DMS79 treated with DMSO at 0.1 percent for 48 hours (cell line): ENCODE results near the gene CSNK1G1.
A peak's percentile ranks its signal among the peaks of the same experiment; 100 is the strongest.
"Not testable (repeated sequence)": the region's sequence is repeated elsewhere in the genome, so short reads cannot be mapped to it uniquely, and the experiment has no call there.

Source experiments
- DNase-seq: peaks from one replicate; lab custom pipeline; 2025; lab: John Stamatoyannopoulos, UW

Gene CSNK1G1

DNA sequence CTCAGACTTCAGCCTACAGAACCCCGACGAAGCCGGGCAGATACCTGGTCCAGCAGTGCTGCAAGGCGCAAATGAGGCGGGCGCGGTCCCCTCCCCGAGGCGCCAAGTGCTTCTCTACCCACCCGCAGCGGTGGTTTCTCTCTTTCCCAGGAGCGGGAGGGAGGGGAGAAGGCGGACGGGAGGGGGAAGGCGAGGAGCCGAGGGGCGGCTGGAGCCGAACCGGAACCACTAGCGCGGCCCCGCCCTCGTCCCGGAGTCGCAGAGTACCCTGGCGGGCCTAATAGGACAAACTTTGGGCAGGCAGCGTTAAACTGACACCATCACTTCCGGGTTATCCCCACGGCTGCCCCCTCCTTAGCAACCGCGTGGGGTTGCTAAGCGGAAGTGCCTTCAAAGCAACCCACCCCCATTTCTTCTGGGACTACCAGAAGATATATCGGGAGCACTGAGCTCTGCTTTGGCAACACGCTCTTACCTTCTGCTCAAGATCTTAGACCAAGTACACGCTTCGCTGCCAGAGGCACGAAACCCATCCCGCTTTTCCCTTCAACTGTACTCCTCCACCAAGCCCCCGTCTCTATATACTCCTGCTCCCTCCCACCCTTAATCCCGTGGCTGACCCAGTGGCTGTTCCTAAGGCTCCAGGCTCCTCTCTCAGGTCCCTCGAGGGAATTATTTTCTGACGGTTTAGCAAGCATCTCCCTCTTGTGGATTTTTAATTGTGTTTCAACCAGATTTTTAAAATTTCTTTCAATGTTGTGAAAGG is at the start of gene CSNK1G1:
Gene CSNK1G1 (minus strand): TSS at position 230 of the 766 bp plus-strand sequence. CDS start 55,674 bp downstream, outside the sequence.
- DNase-seq = peak; percentile 70

DNA sequence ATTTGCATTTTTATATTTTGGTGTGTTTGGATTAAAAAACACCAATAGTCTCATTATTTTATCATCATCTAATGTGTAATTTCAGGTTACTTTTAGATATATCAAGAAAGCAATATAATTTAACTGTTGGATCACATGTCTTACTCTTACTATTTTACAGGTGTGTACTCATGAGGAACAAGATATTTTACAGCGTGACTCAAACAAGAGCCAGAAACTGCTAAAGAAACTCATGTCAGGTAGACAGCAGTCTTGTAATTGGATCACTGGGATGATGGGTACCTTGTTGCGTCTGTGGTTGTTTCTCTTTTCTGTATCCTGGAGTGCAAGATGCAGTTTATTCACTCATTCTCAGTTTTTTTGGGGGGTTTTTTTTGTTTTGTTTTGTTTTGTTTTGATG is 44.6 kb upstream of the CSNK1G1 start:
- DNase-seq = no peak

DNA sequence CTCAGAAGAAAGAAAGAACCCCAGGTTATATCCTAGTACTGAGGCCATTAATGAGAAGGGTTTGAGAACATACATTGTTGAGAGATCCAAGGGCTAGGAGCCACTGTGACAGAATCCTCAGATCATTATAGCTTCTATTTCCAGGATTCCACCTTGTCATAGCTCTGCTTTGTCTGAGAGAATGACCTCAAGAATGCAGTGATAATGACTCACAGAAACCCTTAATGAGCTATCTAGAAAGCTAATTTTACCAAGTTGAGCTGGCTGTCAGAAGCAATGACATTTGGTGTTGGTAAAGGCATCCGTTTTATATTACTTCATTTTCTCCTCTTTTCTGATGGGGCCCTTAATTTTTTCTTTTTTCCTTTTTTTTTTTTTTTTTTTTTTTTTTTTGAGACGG is 42.6 kb upstream of the CSNK1G1 start:
- no peak for DNase-seq

DNA sequence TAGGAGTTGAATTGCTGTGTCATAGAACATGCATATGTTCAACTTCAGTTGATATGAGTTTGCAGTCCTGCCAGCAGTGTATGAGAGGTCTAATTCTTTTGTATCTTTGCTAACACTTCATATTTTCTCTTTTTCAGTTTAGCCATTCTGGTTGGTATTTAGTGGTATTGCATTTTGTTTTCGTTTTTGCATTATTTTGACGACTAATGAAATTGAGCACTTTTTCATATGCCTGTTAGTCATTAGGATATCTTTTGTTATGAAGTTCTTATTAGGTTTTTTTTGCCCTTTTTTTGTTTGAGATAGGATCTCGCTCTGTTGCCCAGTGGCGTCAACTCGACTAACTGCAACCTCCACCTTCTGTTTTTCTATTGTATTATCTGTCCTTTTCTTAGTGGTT is 40.8 kb upstream of the CSNK1G1 start:
- DNase-seq = no peak

DNA sequence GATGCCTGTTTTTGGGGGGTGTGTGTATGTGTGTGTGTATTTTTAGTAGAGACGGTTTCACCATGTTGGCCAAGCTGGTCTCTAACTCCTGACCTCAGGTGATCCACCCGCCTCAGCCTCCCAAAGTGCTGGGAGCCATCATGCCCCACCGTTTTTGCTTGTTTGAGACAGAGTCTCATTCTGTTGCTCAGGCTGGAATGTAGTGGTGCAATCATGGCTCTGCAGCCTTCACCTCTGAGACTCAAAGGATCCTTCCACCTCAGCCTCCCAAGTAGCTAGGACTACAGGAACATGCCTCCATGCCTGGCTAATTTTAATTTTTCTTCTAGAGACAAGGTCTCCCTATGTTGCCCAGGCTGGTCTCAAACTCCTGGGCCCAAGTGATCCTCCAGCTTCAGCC is 36.5 kb upstream of the CSNK1G1 start:
- DNase-seq = not testable (repeated sequence)

DNA sequence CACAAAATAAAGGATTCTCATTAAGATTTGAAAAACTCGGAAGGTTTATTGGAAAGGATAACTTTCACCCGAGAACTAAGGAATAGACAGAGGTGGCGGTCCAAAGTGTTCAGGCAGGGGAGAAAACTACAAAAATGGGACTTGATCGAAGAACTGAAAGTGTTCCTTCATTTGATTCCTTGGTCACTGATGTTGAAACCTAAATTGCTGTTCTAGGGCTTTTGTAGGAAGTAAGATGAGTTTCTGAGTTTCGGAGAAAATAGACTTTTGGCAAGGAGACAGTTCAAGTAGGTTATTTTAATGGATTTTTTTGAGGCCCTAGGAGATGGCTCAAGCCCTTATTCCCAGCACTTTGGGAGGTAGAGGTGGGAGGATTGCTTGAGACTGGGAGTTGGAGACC is 33.1 kb upstream of the CSNK1G1 start:
- no peak for DNase-seq

DNA sequence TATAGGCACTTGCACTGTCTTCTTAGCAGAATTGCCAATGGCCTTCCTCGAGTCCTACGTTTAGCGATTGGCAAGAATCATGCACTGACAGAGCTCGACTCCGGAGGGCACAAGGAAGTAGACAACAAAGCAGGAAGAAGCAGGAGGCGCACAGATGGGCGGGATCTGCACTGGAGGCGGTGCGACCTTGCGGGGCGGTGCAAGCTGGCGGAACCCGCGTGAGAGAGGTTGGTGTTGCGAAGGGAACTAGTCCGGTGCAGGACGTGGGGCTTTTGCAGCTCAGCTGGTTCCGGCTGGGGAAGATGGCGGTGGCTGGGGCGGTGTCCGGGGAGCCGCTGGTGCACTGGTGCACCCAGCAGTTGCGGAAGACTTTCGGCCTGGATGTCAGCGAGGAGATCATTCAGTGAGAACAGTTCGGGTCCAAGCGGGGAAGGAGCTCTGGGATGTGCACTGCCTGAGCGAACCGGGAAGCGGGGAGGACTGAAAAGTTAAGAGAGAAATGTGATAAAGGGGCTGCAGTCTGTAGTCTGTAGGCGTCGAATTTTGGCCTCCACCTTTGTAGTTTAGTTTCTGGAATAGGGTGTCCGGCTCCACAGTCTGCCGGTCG is 31.7 kb upstream of the CSNK1G1 start, which contains the start of gene TRIP4:
Gene TRIP4 (plus strand): TSS at position 275 of the 607 bp plus-strand sequence. CDS start 28 bp downstream, at position 303.
- peak; percentile 84 for DNase-seq

DNA sequence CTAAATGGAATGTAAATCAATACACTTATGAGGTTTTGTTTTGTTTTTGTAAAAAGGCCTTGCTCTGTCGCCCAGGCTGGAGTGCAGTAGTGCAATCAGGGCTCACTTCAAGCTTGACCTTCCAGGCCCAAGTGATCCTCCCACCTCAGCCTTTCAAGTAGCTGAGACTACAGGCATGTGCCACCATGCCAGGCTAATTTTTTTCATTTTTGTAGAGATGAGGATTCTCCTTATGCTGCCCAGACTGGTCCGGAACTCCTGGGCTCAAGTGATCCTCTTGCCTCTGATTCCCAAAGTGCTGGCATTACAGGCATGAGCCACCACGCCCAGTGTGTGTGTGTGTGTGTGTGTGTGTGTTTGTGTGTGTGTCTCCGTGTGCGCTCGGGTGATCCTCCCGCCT is 30.3 kb upstream of the CSNK1G1 start:
- DNase-seq = no peak

DNA sequence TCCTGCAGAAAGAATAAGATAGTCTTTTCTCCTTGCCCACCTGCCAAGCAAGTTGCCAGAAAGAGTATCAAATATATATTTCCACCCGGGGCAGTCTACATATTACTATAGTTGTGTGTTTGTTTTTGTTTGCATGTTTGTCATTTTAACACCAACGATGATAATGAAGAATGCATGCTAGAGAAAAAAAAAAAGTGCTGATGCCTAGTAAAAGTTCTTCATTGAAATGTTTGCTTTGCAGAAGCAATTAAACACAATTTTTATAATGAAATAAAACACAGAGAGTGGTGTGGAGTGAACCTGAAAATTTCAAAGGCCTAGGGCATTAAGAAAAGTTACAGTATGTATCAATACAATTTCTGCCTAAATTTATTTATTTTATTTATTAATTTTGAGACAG is 27.8 kb upstream of the CSNK1G1 start:
- DNase-seq = no peak

DNA sequence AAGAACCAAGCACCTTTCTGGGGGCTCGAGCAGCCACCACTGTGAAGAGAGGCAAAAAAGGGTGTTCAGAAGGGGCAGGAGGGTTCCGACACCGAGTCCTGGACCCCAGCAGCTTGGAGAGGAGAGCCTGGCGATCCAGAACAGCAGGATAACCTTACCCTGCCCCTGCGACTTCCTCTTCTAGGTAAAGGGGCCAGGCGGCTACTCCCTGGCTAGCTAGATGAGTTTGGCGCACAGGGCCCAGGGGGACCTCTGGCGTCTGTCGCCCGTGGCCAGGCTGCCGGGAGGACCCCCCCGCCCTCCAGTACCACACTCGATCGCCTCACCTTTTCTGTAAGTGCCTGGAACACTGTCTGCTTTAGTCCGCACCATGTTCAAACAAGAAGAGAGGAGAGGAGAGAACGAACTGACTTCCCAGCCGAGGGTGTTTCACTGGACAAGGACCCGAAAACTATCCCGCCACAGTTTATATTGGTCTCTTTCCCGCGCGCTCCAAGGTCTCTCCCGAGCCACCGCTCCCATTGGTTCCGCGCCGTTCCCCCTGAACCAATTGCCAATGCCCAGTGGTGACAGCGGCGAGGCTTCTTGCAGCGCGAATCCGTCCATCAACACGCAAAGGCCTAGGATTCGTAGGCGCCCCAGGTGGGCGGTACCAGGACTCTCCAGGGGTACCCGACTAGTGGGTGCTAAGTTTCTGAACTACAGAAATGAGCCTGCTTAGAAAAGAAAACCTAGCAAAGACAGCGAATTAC is 25.2 kb upstream of the CSNK1G1 start, which contains the start of gene PCLAF:
Gene PCLAF (minus strand): TSS at position 442 of the 752 bp plus-strand sequence. CDS start 70 bp downstream, at position 372.
- peak; percentile 80 for DNase-seq

DNA sequence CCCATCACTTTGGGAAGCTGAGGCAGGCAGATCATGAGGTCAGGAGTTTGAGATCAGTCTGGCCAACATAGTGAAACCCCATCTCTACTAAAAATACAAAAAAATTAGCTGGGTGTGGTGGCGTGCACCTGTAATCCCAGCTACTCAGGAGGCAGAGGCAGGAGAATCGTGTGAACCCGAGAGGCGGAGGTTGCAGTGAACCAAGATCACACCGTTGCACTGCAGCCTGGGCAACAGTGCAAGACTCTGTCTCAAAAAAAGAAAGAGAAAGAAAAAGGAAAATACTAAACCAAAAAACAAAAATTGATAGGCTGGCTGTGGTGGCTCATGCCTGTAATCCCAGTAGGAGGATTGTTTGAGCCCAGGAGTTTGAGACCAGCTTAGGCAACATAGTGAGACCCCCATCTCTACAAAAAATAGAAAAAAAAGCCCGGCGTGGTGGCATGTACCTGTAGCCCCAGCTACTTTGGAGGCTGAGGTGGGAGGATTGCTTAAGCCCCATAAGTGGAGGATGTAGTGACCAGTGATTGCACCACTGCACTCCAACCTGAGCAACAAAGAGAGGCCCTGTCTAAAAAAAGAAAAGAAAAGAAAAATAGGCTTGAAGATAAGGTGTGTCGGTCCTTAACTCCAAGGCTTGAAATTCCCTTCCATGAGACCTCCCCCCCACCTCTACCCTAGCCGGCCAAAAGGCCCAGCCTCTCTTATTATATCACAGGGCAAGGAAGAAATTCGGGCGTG is 24.3 kb upstream of the CSNK1G1 start:
- DNase-seq = not testable (repeated sequence)

DNA sequence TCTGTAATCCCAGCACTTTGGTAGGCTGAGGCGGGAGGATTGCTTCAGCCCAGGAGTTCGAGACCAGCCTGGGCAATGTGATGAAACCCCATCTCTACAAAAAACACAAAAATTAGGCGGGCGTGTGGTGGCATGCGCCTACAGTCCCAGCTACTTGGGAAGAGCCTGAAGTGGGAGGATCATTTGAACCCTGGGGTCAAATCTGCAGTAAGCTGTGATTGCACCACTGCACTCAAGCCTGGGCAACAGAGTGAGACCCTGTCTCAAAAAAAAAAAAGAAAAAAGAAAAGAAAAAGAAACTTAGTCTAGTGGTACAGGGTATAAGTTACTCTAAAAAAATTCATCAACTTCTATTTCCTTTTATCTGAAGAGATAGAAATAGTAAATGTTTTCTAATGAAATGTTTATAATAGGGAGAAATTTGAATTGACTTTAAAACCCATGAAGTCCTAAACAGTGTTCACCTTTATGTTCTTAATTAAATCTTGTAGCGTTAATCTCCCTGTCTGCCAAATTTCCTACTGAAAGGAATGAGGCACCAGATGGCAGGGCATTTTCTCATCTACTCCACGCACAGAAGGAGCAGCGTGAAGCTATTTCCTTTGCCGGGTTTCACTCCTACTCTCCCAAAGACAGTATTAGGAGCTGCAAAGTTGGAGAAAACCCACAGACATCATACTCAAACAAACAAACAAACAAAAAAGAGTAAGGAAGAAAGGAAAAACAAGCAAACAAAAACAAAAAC is 23.4 kb upstream of the CSNK1G1 start:
- no peak for DNase-seq

DNA sequence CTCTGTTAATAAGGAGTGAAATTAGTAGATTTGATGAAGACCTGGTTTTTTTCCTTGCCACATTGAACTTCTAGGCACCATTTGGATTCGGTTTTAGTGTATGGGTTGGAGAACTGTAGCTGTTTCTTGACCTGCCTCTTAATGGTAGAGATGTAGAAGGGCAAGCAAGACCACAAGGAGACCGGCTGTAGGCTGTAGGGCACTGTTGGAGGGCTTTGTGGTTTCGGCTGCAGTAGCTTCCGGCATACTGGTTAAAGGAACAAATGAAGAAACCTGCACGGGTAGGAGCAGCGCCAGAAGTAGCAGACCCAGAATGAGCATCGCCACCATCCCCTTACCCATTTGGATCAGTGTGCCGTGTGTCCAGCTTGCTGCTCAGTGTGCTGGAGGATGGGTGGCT is 17.4 kb upstream of the CSNK1G1 start:
- no peak for DNase-seq

DNA sequence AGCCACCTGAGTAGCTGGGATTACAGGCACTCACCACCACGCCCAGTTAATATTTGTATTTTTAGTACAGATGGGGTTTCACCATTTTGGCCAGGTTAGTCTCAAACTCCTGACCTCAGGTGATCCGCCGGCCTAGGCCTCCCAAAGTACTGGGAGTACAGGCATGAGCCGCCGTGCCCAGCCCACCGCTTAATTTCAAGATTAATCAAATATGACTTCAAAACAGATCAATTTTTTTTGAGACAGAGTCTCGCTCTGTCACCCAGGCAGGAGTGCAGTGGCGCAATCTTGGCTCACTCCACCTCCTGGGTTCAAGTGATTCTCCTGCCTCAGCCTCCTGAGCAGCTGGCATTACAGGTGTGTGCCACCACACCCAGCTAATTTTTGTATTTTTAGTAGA is 15.4 kb upstream of the CSNK1G1 start:
- DNase-seq = not testable (repeated sequence)

DNA sequence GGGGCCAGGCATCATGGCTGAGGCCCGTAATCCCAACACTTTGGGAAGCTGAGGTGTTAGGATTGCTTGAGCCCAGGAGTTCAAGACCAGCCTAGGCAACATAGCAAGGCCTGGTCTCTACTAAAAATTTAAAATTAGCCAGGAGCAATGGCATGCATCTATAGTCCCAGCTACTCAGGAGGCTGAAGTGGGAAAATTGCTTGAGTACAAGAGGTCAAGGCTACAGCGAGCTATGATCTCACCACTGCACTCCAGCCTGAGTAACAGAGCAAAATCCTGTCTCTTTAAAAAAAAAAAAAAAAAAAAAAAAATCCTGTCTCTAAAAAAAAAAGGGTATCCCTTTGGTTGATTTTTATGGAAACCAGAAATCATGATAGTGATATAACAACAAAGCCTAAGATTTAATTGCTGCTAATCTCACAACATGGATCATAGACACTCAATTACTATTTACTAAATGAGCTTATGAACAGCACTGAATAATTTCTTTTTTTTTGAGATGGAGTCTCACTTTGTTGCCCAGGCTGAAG is 13.2 kb upstream of the CSNK1G1 start:
- no peak for DNase-seq

DNA sequence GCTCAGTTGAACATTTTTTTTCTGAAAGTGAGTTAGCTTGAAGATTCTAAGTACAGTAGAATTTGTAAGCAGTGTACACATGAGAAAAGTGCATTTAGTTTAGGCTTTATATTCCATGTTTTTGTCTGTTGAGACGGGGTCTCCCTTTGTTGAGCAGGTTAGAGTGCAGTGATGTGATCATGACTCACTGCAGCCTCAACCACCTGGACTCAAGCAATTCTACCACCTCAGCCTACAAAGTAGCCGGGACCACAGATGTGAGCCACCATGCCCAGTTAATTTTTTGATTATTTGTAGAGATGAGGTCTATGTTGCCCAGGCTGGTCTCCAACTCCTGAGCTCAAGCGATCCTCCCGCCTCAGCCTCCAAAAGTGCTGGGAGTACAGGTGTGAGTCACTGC is 5.3 kb upstream of the CSNK1G1 start:
- DNase-seq = no peak

DNA sequence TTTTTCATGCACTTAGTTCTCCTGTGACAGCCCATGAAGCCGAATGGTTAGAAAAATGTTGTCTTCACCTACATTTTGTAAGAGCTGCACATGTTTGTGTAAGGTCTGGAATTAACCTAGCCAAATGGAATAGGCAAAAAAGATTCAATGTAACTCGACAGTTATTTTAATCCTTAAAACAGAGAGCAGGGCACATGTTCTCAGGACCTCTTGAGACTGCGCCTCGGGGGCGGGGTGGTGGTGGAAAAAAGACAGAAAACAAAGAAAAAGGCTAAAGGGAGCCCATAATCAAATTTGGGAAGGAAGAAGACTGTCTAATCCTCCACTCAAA is 702 bp upstream of the CSNK1G1 start:
- no peak for DNase-seq

DNA sequence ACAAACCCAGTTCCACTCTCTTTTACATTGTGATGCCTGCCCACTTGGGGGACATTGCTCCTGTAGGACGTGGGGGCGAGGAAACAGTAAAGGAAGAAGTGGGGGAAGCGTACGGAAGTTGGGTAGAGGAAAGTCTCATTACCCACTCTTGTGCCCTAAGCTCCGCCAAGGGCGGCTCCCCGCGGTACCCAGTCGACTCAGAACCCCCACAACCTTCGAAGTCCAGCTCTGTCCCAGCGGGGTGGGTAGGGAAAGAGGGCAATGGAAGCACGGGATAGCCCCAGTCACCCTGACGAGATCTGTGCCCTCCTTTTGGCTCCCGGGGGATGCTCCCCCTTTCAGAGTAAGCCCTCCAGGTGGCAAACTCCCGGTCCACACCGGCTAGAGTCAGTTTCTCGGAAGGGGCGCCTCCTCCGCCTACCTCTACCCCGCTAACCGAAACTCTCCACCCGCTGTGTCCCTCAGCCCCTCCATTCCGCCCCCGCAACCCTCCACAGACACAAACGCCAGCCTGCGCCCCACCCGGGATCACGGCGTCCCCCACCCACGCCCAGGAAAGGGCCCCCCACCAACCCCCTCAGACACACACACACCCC is 527 bp downstream of the CSNK1G1 start:
- DNase-seq = no peak

DNA sequence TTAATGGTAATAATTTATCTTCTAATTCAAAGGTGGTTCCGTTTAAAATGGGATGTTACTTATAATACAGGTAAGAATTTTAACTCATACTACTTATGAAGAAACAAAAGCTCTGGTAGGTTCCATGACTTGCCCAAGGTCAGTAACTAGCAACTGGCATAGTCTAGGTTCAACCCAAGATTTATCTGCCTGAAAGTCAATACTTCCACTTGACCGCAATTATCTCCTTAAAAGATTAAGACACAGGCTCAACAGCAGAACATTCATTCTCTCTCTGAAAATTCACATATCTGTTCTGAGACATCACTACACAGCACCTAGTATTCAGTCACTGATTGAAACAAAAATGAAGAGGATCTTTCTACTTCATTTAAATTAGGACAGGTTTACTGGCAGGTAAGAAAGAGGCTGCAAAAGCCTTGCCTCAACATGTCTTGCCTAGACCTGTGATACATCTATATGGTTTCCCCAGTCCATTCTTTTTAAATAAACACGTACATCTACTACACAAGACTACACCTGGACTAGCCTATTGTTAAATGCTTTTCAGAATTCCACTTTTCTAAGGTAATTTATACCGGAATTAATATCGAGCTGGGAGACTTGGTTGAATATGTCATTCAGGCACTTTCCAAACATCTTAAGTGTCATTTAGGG is 1.2 kb downstream of the CSNK1G1 start:
- DNase-seq = no peak

DNA sequence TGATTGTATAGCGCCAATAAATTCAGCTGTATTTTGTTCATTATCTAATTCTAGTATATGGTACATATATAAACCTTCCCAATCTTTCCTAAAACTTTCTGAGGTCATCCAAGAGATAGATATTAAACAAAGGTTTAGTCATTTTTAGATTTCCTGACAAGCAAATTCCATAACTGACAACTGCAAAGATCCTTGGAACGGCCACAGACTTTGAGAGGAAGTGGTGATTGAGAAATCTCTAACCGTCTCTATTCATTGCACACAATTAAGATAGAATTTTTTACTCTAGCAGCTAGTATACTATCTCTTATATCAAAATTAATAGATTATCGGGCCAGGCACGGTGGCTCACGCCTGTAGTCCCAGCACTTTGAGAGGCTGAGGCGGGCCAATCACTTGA is 4.7 kb downstream of the CSNK1G1 start:
- no peak for DNase-seq
